ENCODE data around the gene GPD2. TPM values are rescaled to one million over a fixed set of nuclear protein-coding genes. Genes with fewer than 3 reads are reported as not detected.

The GPD2 gene
- total and polyA plus RNA-seq, 2 of the 8 experiments (the other 6 are each of a cell fraction or from before 2014, with no cell fraction given): 8.4 to 43.1 TPM

- Histone ChIP-seq H3K27ac (ENCODE audit: low read depth, low read length) (no peak overlapping the region), H3K79me1 (ENCODE audit: low read depth, low read length) (no peaks in the 10 kb centered on the region), H4K20me1 (replicated peaks in 1 of 2; ENCODE audit: control insufficient read depth in 1 of 2, insufficient read depth in 2 of 2, low read length in 2 of 2) (no peaks in the 10 kb centered on the region), H2BK15ac (ENCODE audit: low read length) (no peak overlapping the region), H3K23me2 (ENCODE audit: low read depth, low read length) (no peaks in the 10 kb centered on the region), H4K8ac (ENCODE audit: extremely low read depth, insufficient read depth, low read length) (no peak overlapping the region), H3K18ac (ENCODE audit: extremely low read depth, low read length) (no peak overlapping the region), H3K14ac (ENCODE audit: insufficient read length) (no peak overlapping the region), H2AFZ (ENCODE audit: low read length) (no peak overlapping the region), H3K4me1 (replicated peaks in 1 of 4; ENCODE audit: control insufficient read depth in 3 of 4, insufficient read depth in 4 of 4, low read length in 3 of 4) (peaks cover 2 to 4% (median 3%) of the 10 kb centered on the region in 4 experiments; a peak in 6 of 7 replicates), H4K5ac (ENCODE audit: insufficient read length, low read depth, low read length) (no peak overlapping the region), H2BK20ac (ENCODE audit: low read length) (no peak overlapping the region), H3K56ac (replicated peaks; ENCODE audit: insufficient read length, low read depth, low read length) (no peak overlapping the region), H4K91ac (replicated peaks; ENCODE audit: insufficient read length, low read length) (no peak overlapping the region), H3K4me2 (ENCODE audit: insufficient read depth in 1 of 2, low read depth in 2 of 2, low read length in 2 of 2) (no peak overlapping the region), H3K27me3 (replicated peaks in 1 of 4; ENCODE audit: control insufficient read depth in 3 of 4, extremely low read depth in 1 of 4, insufficient read depth in 3 of 4, low read length in 3 of 4) (no peaks in the 10 kb centered on the region), H3K79me2 (ENCODE audit: control insufficient read depth in 1 of 2, insufficient read depth in 2 of 2, low read length in 2 of 2) (peaks cover 0 to 7% of the 10 kb centered on the region in 2 experiments; a peak in 1 of 4 replicates), H2BK120ac (replicated peaks; ENCODE audit: low read depth, low read length) (no peak overlapping the region), H3K23ac (ENCODE audit: insufficient read length) (no peak overlapping the region), H3K4ac (replicated peaks; ENCODE audit: insufficient read length, low read depth, low read length) (no peak overlapping the region), H3K9me3 (ENCODE audit: insufficient read depth in 2 of 2, low read depth in 1 of 2, low read length in 1 of 2) (no peaks in the 10 kb centered on the region), H2AK5ac (ENCODE audit: low read depth, low read length) (no peak overlapping the region), H3K4me3 (ENCODE audit: extremely low read depth in 1 of 4, insufficient read depth in 2 of 4, low read depth in 3 of 4, low read length in 4 of 4) (no peak overlapping the region), H2BK5ac (ENCODE audit: low read depth, low read length) (no peak overlapping the region), H3K36me3 (ENCODE audit: control insufficient read depth in 2 of 4, insufficient read depth in 4 of 4, low read length in 3 of 4) (no peaks in the 10 kb centered on the region), H3K9ac (replicated peaks in 1 of 4; ENCODE audit: extremely low read depth in 1 of 4, low read depth in 3 of 4, low read length in 3 of 4) (no peak overlapping the region), H2BK12ac (ENCODE audit: low read depth, low read length) (no peak overlapping the region)
- DNase-seq (ENCODE audit: low read depth in 1 of 2, low spot score in 2 of 2): no peak
- ChIA-PET CTCF (ENCODE audit: partially characterized antibody) (interaction anchor here (1.3 to 1.6 kb wide), 3 partner anchors 8 to 24 kb away, joined by 3 to 4 read pairs (median 4); no protein-coding TSS in a partner anchor), POLR2A (ENCODE audit: partially characterized antibody) (no interaction called here)
- FAIRE-seq: no peak
- TF ChIP-seq EP300 (IDR thresholded peaks at IDR 0.05; ENCODE audit: borderline replicate concordance in 1 of 2, low read depth in 2 of 2, low read length in 2 of 2) (no peak), ATF3 (IDR thresholded peaks at IDR 0.05; ENCODE audit: insufficient read depth, low read depth, low read length) (no peak), YY1 (IDR thresholded peaks at IDR 0.05; ENCODE audit: low read depth, low read length) (no peak), KDM4A (IDR thresholded peaks at IDR 0.05; ENCODE audit: low read depth, low read length, severe bottlenecking) (no peak), USF2 (IDR thresholded peaks at IDR 0.05; ENCODE audit: low read length) (no peak), RNF2 (IDR thresholded peaks at IDR 0.05; ENCODE audit: borderline replicate concordance, low read depth, low read length, missing control alignments, poor library complexity, severe bottlenecking) (no peak), HDAC2 (IDR thresholded peaks at IDR 0.05; ENCODE audit: borderline replicate concordance in 1 of 2, low read depth in 2 of 2, low read length in 2 of 2) (no peak), TCF12 (IDR thresholded peaks at IDR 0.05; ENCODE audit: low read depth, low read length) (no peak), SUZ12 (IDR thresholded peaks at IDR 0.05; ENCODE audit: low read length) (no peak), CTBP2 (IDR thresholded peaks at IDR 0.05; ENCODE audit: borderline replicate concordance, insufficient read depth, insufficient read length, low read length) (no peak), NANOG (IDR thresholded peaks at IDR 0.05; ENCODE audit: insufficient read depth, low read depth, low read length, poor library complexity, severe bottlenecking) (no peak)
Observed at GRCh38 chr2:156472686-156473085, 36.5 kb downstream of the GPD2 start.

Measured in H1 (cell line).